ENCODE results near the gene RECQL5. TPM values are rescaled to one million over a fixed set of nuclear protein-coding genes. Genes with fewer than 3 reads are reported as not detected.

The RECQL5 gene
- total and polyA plus RNA-seq, 7 experiments from 2014 or later = 12.4 to 76.5 (median 43.5) TPM

DNA sequence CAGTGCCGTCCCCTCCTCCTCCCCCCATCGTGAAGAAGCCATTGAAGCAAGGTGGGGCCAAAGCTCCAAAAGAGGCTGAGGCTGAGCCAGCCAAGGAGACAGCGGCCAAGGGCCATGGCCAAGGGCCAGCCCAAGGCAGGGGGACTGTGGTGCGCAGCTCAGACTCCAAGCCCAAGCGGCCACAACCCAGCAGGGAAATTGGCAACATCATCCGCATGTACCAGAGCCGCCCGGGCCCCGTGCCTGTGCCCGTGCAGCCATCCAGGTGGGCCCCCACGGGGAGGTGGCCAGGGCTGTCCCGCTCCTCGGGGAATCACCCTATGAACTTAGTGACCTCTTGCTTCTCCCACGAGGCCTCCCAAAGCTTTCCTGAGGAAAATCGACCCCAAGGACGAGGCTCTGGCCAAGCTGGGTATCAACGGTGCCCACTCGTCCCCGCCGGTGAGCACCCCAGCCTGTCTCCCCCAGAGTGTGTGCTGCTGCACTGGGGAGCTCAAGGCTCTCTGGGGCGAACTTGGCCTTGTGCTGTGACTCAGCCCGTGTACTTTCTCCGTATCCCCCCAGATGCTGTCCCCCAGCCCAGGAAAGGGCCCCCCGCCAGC is 50.3 kb downstream of the RECQL5 start:
- DNase-seq (no peak), ATAC-seq (no peak)
- H3K36me3 Mint-ChIP-seq = peaks cover 0 to 5% (median 0%) of the 10 kb centered on the region in 5 donors
- ChIA-PET CTCF (interaction anchor here (0.9 to 1.5 kb wide), 2 partner anchors 17 to 57 kb away, joined by 3 to 6 read pairs; partner anchors contain the start of gene SMIM5), POLR2A (no interaction called here)
- Histone ChIP-seq H3K9me3 (ENCODE audit: control insufficient read depth in 2 of 3, low read length in 3 of 3) (no peaks in the 10 kb centered on the region), H3K4me1 (ENCODE audit: control insufficient read depth in 2 of 2, insufficient read depth in 2 of 2, low read length in 2 of 2) (no peaks in the 10 kb centered on the region), H3K27me3 (ENCODE audit: control insufficient read depth in 2 of 2, insufficient read depth in 2 of 2, low read length in 2 of 2) (no peaks in the 10 kb centered on the region), H3K36me3 (ENCODE audit: control insufficient read depth in 2 of 3, insufficient read depth in 3 of 3, low read length in 3 of 3) (peaks cover 0 to 70% (median 0%) of the 10 kb centered on the region in 3 experiments), H3K4me3 (ENCODE audit: low read length) (no peak overlapping the region), H3K27ac (ENCODE audit: low read depth, low read length) (no peak overlapping the region)
- H3K27ac Mint-ChIP-seq = no peak overlapping the region
- H3K9me3 Mint-ChIP-seq = no peaks in the 10 kb centered on the region
- intact Hi-C loops (cut with micrococcal nuclease) = no loop called here
- H3K27me3 Mint-ChIP-seq = no peaks in the 10 kb centered on the region
- no peak overlapping the region for H3K4me3 Mint-ChIP-seq
- peaks cover 0 to 2% (median 0%) of the 10 kb centered on the region in 7 donors for H3K4me1 Mint-ChIP-seq

DNA sequence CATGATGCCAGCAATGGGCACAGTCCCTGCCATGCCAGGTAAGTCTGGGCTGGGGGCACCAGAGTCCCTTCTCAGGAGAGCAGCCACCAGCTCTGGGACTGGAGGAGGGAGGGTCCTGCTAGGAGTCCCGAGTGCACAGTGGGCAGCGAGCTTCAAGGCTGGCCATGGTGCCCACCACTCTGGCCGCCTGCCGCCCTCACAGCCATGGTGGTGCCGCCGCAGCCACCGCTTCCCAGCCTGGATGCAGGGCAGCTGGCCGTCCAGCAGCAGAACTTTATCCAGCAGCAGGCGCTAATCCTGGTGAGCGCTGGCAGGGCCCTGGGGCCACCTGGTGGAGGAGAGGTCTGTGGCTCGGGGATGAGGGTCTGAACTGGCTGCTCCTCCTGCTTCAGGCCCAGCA is 51.7 kb downstream of the RECQL5 start:
- peaks cover 0 to 2% (median 0%) of the 10 kb centered on the region in 7 donors for H3K4me1 Mint-ChIP-seq
- H3K4me3 Mint-ChIP-seq = no peak overlapping the region
- Histone ChIP-seq H3K36me3 (ENCODE audit: control insufficient read depth in 2 of 3, insufficient read depth in 3 of 3, low read length in 3 of 3) (peaks cover 0 to 64% (median 0%) of the 10 kb centered on the region in 3 experiments), H3K9me3 (ENCODE audit: control insufficient read depth in 2 of 3, low read length in 3 of 3) (no peaks in the 10 kb centered on the region), H3K27me3 (ENCODE audit: control insufficient read depth in 2 of 2, insufficient read depth in 2 of 2, low read length in 2 of 2) (no peaks in the 10 kb centered on the region), H3K4me1 (ENCODE audit: control insufficient read depth in 2 of 2, insufficient read depth in 2 of 2, low read length in 2 of 2) (no peaks in the 10 kb centered on the region), H3K27ac (ENCODE audit: low read depth, low read length) (no peak overlapping the region), H3K4me3 (ENCODE audit: low read length) (no peak overlapping the region)
- H3K9me3 Mint-ChIP-seq = no peaks in the 10 kb centered on the region
- intact Hi-C loops (cut with micrococcal nuclease) = no loop called here
- DNase-seq (no peak), ATAC-seq (no peak)
- H3K27ac Mint-ChIP-seq = no peak overlapping the region
- H3K36me3 Mint-ChIP-seq = peaks cover 0 to 5% (median 0%) of the 10 kb centered on the region in 5 donors
- ChIA-PET POLR2A (no interaction called here), CTCF (no interaction called here)
- no peaks in the 10 kb centered on the region for H3K27me3 Mint-ChIP-seq

DNA sequence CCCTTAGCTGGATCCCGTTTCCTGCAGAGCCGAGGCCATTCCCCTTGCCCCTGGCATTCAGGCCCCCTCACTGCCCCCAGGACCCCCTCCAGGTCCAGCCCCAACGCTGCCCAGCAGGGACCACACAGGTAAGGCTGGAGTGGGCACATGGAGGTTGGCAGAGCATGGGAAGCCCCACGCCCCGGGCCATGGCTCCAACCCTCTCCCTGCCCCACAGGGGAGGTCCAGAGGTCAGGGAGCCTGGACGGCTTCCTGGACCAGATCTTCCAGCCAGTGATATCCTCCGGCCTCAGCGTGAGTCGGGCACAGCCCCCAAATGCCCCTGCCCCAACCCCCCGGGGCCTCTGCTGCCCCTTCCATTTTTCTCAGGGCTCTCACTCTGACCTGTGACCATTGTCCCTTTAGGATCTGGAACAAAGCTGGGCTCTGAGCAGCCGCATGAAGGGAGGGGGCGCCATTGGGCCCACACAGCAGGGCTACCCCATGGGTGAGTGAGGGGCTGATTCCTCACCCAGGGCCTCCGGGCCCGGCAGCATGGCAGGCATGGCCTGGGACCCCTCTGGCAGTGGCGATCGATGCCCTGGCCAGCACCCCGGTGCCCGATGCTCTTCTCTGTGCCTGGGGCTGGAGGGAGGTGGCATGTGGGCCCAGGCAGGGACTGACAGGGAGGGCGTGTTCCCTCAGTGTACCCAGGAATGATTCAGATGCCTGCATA is 52.2 kb downstream of the RECQL5 start:
- no peaks in the 10 kb centered on the region for H3K9me3 ChIP-seq (ENCODE audit: control insufficient read depth in 2 of 3, low read length in 3 of 3)
- POLR2A ChIA-PET = no interaction called here
- Mint-ChIP-seq H3K9me3 (no peaks in the 10 kb centered on the region), H3K36me3 (peaks cover 0 to 5% (median 0%) of the 10 kb centered on the region in 5 donors), H3K4me1 (peaks cover 0 to 2% (median 0%) of the 10 kb centered on the region in 7 donors), H3K27ac (no peak overlapping the region), H3K4me3 (no peak overlapping the region), H3K27me3 (no peaks in the 10 kb centered on the region)
- no peak overlapping the region for H3K27ac ChIP-seq (ENCODE audit: low read depth, low read length)
- no peak for ATAC-seq
- H3K4me1 ChIP-seq (ENCODE audit: control insufficient read depth in 2 of 2, insufficient read depth in 2 of 2, low read length in 2 of 2) = no peaks in the 10 kb centered on the region
- CTCF ChIA-PET = interaction anchor here (0.6 kb wide), 1 partner anchor 99 kb away, joined by 4 read pairs; no protein-coding TSS in a partner anchor
- no peak for DNase-seq
- intact Hi-C loops (cut with micrococcal nuclease) = no loop called here
- peaks cover 0 to 63% (median 0%) of the 10 kb centered on the region in 3 experiments for H3K36me3 ChIP-seq (ENCODE audit: control insufficient read depth in 2 of 3, insufficient read depth in 3 of 3, low read length in 3 of 3)
- no peaks in the 10 kb centered on the region for H3K27me3 ChIP-seq (ENCODE audit: control insufficient read depth in 2 of 2, insufficient read depth in 2 of 2, low read length in 2 of 2)
- H3K4me3 ChIP-seq (ENCODE audit: low read length) = no peak overlapping the region

DNA sequence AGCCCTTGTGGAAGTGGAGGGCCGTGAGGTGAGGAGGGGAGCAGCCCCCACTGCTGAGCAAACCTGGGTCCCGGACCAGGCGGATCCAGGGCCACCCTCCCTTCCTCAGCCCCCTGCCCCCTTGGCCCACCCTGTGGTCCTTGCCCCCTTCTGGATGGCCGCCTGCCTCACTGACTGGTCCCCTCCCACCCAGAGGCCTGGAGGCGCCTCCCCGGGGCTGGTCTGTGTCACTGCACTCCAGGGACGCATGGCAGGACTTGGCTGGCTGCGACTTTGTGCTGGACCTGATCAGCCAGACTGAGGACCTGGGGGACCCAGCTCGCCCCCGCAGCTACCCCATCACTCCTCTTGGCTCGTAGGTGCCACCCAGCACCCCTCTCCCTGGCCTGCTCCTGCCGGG is 52.9 kb downstream of the RECQL5 start:
- intact Hi-C loops (cut with micrococcal nuclease) = no loop called here
- H3K4me1 ChIP-seq (ENCODE audit: control insufficient read depth in 2 of 2, insufficient read depth in 2 of 2, low read length in 2 of 2) = no peaks in the 10 kb centered on the region
- Mint-ChIP-seq H3K9me3 (no peaks in the 10 kb centered on the region), H3K27me3 (no peaks in the 10 kb centered on the region), H3K4me3 (no peak overlapping the region), H3K36me3 (peaks cover 0 to 5% (median 0%) of the 10 kb centered on the region in 5 donors), H3K27ac (no peak overlapping the region), H3K4me1 (peaks cover 0 to 2% (median 0%) of the 10 kb centered on the region in 7 donors)
- H3K27ac ChIP-seq (ENCODE audit: low read depth, low read length) = no peak overlapping the region
- no peaks in the 10 kb centered on the region for H3K27me3 ChIP-seq (ENCODE audit: control insufficient read depth in 2 of 2, insufficient read depth in 2 of 2, low read length in 2 of 2)
- ChIA-PET CTCF (interaction anchor here (0.6 to 1.4 kb wide), 2 partner anchors 18 to 100 kb away, joined by 4 read pairs; no protein-coding TSS in a partner anchor), POLR2A (no interaction called here)
- no peak overlapping the region for H3K4me3 ChIP-seq (ENCODE audit: low read length)
- H3K9me3 ChIP-seq (ENCODE audit: control insufficient read depth in 2 of 3, low read length in 3 of 3) = no peaks in the 10 kb centered on the region
- peaks cover 0 to 63% (median 0%) of the 10 kb centered on the region in 3 experiments for H3K36me3 ChIP-seq (ENCODE audit: control insufficient read depth in 2 of 3, insufficient read depth in 3 of 3, low read length in 3 of 3)
- no peak for DNase-seq
- no peak for ATAC-seq

DNA sequence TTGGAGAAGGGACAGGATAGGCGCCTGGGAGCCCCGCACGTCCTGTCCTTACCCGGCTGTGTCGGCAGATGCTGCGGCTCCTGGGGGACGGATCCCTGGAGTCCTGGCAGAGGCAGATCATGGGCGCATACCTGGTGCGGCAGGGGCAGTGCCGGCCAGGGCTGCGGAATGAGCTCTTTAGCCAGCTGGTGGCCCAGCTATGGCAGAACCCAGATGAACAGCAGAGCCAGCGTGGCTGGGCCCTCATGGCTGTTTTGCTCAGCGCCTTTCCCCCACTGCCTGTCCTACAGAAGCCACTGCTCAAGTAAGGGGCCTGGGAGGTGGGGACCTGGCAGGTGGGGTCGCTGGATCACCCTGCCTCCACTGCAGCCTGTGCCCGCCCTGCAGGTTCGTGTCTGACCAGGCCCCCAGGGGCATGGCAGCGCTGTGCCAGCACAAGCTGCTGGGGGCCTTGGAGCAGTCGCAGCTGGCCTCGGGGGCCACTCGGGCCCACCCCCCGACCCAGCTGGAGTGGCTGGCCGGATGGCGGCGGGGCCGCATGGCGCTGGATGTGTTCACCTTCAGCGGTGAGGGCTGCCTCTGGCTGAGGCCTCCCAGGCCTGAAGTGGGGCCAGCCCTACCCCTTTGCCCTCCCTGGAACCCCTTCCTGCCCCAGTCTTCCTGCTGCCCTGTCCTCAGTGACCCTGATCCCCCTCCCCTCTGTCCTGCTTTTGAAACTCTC is 53.9 kb downstream of the RECQL5 start:
- CTCF ChIA-PET = interaction anchor here (0.6 to 1.4 kb wide), 2 partner anchors 19 to 76 kb away, joined by 3 to 4 read pairs; no protein-coding TSS in a partner anchor
- Histone ChIP-seq H3K9me3 (ENCODE audit: control insufficient read depth in 2 of 3, low read length in 3 of 3) (no peaks in the 10 kb centered on the region), H3K4me3 (ENCODE audit: low read length) (no peak overlapping the region), H3K27me3 (ENCODE audit: control insufficient read depth in 2 of 2, insufficient read depth in 2 of 2, low read length in 2 of 2) (no peaks in the 10 kb centered on the region), H3K4me1 (ENCODE audit: control insufficient read depth in 2 of 2, insufficient read depth in 2 of 2, low read length in 2 of 2) (no peaks in the 10 kb centered on the region), H3K36me3 (ENCODE audit: control insufficient read depth in 2 of 3, insufficient read depth in 3 of 3, low read length in 3 of 3) (peaks cover 0 to 61% (median 0%) of the 10 kb centered on the region in 3 experiments), H3K27ac (ENCODE audit: low read depth, low read length) (no peak overlapping the region)
- Mint-ChIP-seq H3K4me1 (peaks cover 0 to 2% (median 0%) of the 10 kb centered on the region in 7 donors), H3K27ac (no peak overlapping the region), H3K36me3 (peaks cover 0 to 5% (median 0%) of the 10 kb centered on the region in 5 donors), H3K27me3 (no peaks in the 10 kb centered on the region), H3K4me3 (no peak overlapping the region), H3K9me3 (no peaks in the 10 kb centered on the region)
- POLR2A ChIA-PET = no interaction called here
- no peak for ATAC-seq
- DNase-seq = no peak
- intact Hi-C loops (cut with micrococcal nuclease) = no loop called here

DNA sequence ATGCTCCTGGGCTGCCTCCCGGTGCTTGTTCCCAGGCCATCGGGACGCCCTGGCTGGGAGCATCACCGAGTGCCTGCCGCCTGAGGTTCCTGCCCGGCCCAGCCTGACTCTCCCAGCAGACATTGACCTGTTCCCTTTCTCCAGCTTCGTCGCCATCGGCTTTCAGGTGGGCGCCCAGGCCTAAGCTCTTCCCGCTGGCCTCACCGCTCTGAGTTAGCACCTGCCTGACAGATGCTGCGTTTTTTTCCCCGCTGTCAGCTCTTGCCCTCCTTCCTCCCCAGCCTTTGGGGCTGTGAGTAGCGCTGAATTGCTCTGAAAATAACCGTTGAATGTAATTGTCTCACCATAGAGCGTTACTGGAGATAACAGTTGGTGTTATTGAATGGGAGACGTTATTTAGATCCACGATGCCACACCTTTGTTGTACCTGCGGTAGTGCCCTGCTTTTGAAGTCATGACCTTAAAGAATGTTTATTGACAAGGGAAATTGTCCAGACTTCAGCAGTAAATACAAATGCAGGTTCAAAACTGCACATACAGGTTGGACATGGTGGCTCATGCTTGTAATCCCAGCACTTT is 55.0 kb downstream of the RECQL5 start:
- ATAC-seq (no peak), DNase-seq (no peak)
- Histone ChIP-seq H3K9me3 (ENCODE audit: control insufficient read depth in 2 of 3, low read length in 3 of 3) (no peaks in the 10 kb centered on the region), H3K4me1 (ENCODE audit: control insufficient read depth in 2 of 2, insufficient read depth in 2 of 2, low read length in 2 of 2) (no peaks in the 10 kb centered on the region), H3K27me3 (ENCODE audit: control insufficient read depth in 2 of 2, insufficient read depth in 2 of 2, low read length in 2 of 2) (no peaks in the 10 kb centered on the region), H3K27ac (ENCODE audit: low read depth, low read length) (no peak overlapping the region), H3K4me3 (ENCODE audit: low read length) (no peak overlapping the region), H3K36me3 (ENCODE audit: control insufficient read depth in 2 of 3, insufficient read depth in 3 of 3, low read length in 3 of 3) (peaks cover 0 to 51% (median 0%) of the 10 kb centered on the region in 3 experiments)
- Mint-ChIP-seq H3K36me3 (peaks cover 0 to 3% (median 0%) of the 10 kb centered on the region in 5 donors), H3K27me3 (no peaks in the 10 kb centered on the region), H3K9me3 (no peaks in the 10 kb centered on the region), H3K4me1 (peaks cover 0 to 2% (median 0%) of the 10 kb centered on the region in 7 donors), H3K27ac (no peak overlapping the region), H3K4me3 (no peak overlapping the region)
- CTCF ChIA-PET = no interaction called here
- POLR2A ChIA-PET = interaction anchor here (0.6 kb wide), 1 partner anchor 85 kb away, joined by 8 read pairs; no protein-coding TSS in a partner anchor
- intact Hi-C loops (cut with micrococcal nuclease) = no loop called here

All from naive thymus-derived CD4-positive, alpha-beta T cell (primary cell).